HG02943 (cell line): ENCODE data around the gene SYDE2.
"Not testable (repeated sequence)": the region's sequence is repeated elsewhere in the genome, so short reads cannot be mapped to it uniquely, and the experiment has no call there.

Experiments used
- ATAC-seq: cut with Tn5 transposase; IDR thresholded peaks from one replicate; pipeline ENCODE4 v1.9.1; 2021; ENCODE audit warnings: mild to moderate bottlenecking, low read depth, moderate library complexity; ENCODE audit not compliant: unreplicated experiment

The SYDE2 gene

DNA sequence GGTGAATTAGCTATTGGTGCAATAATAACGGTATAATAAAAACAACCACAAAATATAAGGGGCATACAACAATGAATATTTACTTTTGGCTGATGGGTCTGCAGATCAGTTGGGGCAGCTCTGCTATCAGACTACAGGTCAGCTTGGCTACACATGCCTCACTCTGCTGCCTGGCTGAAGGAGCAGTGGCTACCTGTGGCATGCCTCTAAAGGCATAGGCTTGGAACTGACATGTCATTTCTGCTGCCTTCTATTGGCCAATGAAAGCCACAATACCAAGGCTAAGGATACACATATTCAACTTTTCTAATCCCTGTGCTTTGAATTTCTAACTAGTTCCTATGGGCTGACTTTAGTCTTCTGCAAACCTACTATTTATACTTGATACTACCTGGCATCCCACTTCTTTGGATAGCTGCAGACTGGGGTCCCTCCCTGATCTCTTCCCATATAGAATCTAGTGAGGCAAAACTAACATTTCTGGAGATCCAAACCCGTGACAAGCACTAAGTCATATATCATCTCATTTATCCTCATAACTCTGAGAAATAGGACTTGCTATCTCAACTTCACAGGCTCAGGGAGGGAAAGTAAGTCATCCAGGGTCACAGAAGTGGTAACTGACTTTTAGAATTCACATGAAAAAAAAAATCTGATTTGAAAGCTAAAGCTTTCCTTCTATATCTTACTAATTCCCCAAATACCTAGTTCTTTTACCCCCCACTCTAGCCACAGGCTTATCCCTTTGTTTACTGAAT lies 19.2 kb upstream of the SYDE2 start:
- ATAC-seq: no peak

DNA sequence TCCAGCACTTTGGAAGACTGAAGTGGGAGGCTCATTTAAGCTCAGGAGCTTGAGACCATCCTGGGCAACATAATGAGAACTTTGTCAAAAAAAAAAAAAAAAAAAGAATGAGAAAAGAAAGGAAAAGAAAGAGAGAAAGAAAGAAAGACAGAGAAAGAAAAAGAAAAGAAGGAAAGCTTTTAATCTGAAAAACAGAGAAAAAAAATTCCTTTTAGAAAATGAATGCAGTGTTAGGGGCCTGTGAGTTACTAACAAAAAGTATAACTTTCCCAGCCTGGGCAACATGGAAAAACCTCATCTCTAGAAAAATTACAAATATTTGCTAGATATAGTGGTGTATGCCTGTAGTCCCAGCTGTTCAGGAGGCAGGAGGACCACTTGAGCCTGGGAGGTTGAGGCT lies 15.9 kb upstream of the SYDE2 start:
- ATAC-seq: no peak

DNA sequence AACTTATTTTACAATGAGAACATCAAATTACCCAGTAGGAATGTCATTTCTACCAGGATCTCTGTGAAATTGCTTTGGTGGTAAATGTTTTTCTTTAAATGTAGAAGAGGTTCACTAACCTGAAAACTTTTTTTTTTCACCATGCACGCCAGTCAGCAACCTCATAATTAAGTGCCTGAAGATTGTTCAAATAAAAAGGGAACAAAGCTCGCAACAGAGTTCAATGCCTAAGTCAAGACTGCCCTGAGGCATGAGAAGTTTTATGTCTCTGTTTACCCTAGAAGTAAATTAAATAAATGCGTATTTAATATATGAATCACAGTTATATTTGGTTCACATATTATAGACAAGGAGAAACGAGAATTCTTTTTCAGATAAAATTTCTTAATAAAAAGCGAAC lies 13.8 kb upstream of the SYDE2 start:
- ATAC-seq: no peak

DNA sequence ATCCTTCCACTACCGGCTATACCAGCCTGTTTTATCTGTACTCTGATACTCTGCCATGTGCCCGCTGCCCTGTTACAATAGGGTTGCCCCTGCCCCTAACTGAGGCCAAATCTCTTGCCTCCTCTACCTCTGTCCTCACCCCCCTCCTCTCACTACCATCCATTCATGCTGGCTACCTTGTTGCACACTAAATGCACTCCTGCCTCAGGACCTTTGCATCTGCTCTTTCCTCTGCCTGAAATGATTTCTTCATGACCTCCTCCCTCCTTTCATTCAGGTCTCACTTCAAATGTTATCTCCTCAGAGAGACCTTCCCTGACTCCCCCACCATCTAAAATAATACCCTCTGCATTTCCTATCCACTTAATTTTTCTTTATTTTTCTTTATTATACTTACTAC lies 7.7 kb upstream of the SYDE2 start:
- no peak for ATAC-seq

DNA sequence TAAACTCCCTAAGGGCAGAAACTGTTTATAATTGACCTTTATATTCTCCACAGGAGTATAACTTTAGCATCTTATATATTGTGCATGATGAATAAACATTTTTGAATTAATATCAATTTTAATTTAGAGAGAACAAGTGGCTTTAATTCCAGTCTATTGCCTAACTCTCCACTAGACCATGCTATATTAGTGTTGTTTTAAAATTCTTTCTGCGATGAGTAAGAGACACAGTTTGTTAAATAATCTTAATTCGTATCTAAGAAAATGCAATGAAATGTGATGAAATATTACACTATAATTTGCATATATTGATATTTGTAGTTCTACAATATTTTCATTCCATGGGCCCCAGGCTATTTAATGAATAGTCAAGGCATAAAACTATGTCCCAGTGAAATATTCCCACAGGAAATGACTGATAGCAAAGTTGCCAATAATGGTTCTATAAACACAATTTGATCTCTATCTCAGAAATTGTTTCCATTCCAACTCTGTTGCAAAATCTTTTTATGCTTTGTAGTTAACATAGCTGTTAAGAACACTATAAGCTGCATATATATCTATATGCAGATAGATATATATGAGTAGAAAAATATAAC lies 2.9 kb upstream of the SYDE2 start:
- ATAC-seq: no peak

DNA sequence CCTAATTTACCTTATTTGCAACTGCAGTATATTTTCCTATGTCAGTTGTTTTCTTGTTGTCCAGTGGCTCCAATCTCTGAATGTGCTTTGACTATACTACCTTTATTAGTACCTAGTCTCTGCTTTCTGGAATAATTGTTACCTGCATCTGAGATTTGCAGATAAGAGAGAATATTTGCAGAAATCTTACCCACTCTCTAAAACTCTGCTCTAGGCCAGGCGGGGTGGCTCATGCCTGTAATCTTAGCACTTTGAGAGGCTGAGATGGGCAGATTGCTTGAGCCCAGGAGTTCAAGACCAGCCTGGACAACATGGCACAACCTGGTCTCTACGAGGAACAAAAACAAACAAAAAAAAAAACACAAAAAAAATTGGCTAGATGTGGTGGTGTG lies 2.0 kb upstream of the SYDE2 start:
- ATAC-seq: no peak

DNA sequence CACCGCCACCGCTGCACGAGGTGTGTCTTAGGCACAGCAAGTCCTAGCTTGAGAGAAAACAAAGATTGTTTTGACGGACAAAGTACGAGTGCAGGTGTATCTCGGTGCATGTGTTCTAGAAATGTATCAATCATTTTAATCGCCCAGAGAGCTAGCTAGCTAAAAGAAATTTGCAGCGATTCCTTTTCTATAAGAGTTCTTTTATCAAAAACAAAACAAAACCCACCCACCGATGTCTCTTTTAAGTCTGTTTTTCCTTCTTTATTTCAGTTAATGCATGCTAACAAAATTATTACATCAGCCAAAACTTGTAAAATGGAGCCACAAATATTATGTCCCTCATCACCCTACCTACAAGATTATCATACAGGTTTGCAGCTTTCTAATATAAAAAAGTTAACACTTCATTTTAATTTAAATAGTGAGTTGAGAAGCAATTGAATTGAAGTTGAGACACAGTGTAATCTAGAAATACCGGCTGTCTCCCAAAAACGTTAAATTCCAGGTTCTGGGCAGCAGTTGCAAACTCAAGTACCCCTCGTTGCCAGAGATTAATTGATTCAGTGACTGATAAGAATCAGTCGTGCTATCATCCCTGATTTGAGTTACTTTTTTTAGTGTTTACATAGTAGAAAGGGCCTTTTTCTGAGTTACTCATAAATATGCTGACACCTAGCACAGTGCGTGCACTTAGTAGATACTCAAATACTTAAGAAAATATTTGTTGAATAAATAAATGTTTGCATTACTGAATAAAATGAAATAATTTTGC lies 1.5 kb upstream of the SYDE2 start:
- peak; percentile 7 for ATAC-seq

DNA sequence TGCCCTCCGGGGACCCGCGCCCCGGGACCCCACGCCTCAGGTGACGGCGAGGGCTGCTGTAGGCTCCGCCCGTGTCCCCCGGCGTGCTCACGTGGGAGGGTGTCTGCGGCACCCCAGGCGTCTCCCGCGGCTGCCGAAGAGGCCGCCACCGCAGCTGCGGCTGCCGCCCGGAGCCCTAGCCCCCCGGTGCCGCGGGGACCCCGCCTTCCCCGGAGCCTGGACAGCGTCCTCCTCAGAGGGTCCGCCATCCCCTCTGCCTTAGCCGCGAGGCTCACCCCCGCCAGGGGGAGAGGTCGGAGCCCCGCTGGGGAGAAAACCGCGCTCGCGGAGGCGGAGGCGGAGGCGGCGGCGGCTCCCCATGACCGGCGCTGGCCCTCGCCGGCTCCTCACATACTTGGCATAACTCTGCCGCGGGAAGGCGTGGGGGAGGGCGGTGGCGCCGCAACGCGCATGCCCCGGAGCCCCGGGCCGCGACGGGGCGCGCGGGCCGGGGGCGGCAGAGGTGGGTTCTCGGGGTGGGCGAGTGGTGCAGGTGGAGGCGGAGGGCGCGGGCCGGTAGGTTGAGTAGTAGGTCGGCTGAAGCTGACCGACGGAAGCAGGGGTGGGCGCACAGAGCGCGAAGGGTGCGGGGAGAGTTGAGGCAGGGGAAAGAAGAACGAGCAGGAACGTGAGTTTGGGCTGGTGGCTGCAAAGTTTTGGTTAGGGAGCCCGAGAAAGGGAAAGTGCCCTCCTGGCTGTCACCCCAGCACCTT lies 700 bp upstream of the SYDE2 start:
- ATAC-seq: peak; percentile 56

DNA sequence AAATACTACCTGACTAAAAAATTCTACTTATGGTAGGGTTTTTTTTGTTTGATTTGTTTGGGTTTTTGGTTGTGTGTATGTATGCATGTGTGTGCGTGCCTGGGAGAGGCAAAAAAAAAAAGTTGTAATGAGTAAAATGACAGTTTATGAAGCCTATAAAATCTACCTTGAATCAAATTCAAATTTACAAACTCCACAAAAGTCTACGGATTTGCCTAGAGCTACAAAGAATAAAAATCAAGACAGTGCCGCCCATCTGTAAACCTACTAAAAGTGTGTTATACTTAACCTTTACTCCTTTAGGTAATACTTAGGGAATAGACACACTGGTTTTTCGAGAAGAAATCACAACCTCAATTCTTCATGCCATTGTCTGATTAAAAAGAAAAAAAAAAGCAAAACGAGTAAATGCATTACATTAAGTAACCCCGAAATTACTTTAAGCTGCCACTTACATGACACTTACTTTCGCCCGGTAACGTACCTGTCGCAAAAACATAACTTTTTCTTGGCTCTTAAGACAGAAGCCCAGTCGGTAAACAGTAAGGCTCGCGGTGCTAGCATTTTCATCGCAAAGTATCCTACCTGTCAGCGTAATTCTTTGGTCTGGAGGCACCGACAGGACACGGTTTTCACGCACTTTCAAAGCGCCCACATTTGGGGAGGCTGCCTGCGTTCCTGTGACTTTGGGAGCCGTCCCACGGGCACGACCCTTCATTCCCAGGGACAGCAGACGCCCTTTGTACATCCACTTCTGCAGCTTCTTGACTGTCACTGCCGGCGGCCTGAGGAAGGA lies 951 bp downstream of the SYDE2 start:
- ATAC-seq: no peak

DNA sequence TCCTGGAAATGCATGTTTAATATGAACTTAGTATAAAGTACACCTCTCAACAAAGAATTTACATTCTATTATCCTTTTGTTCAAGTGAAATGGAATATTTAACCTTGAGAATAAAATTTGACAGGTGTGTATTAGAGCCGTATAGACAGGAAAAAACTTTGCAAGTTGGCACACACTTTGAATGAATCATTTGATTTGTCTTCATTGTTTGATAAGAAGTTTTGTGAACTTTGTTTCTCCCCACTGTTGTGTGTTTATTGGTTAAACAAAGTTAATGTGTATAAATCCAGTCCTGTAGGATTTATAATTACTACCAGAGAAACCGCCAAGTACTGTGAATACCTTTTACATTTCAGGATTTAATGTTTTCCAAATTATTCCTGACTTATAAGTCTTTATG lies 2.0 kb downstream of the SYDE2 start:
- no peak for ATAC-seq

DNA sequence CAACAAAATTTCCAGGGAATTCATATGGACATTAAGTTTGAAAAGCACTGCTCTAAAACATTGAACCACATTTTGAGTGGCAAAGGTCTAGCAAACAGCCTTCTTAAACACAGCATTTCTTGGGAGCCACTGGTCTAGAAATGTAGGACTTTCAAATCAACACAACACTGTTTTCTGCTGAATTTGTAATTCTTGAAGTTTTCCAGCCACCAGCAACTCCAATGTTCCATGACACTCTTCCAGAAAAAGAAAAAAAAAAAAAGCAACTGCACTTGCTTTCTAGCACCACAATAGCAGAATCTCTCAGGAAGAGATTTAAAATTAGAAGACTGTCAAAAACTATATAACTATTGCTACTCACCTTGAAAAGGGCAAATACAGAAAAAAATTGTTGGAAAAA lies 4.5 kb downstream of the SYDE2 start:
- ATAC-seq: no peak

DNA sequence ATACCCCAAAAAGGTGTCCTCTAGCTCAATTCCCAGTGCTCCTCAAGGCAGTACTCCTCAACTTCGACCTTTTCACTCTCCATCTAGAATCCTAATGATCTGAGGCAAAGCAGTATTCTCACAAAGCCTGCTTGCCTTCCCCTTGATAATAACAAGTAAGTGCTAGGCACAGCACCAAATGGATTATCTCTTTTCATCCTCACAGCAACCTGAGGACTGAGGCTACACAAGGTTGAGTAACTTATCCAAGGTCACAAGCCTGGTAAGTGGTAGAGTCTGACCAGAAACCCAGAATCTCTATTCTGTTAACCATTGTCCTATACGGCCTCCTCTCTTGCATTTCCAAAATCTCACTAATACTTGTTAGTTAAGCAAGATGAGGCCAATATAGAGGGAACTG lies 5.1 kb downstream of the SYDE2 start:
- no peak for ATAC-seq

DNA sequence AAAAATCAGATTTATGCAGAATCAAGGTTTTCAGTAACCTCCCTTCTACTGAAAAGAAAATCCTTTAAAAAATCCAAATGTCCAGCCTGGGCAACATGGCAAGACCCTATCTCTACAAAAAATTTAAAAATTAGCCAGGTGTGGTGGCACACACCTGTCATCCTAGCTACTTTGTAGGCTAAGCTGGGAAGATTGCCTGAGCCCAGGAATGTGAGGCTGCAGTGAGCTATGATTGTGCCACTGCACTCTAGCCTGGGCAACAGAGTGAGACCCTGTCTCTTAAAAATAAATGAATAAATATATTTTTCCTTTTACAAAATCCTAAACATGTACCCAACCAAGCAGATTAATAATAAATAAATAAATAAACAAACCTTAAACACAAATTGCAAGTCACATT lies 8.7 kb downstream of the SYDE2 start:
- ATAC-seq: not testable (repeated sequence)

DNA sequence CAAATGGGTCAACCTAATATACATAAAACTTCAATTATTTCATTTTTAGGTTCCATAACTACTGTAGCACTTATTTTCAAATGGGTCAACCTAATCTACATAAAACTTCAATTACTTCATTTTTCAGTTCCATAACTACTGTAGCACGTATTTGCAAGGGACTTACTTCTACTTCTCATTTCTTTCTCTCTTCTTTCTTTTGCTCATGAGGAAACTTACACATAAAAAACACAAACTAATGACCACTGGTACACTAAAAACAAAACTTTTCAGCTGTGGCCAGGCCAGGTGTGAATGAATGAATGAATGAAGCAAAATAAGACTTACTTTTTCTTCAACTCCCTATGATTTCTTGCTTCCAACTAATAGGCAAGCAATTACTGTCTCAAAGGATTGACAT lies 11.7 kb downstream of the SYDE2 start:
- no peak for ATAC-seq

DNA sequence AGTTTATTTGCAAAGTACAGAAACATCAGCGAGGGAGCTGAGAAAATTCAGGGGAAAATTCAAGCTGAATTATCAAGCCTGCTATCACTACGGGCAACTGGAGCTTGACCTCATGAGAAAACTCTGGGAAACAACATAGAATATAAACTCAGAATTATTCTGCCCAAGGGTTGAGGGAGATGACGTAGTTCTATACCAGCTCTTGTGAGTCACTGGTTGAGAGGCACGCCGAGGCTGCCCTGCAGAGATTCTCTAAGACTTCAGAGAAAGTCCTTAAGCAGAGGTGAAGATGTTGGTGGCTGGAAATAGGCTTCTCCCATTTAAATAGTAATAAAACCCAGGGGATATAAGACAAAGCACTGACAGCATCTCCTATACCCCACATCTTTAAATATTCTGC lies 12.3 kb downstream of the SYDE2 start:
- no peak for ATAC-seq

DNA sequence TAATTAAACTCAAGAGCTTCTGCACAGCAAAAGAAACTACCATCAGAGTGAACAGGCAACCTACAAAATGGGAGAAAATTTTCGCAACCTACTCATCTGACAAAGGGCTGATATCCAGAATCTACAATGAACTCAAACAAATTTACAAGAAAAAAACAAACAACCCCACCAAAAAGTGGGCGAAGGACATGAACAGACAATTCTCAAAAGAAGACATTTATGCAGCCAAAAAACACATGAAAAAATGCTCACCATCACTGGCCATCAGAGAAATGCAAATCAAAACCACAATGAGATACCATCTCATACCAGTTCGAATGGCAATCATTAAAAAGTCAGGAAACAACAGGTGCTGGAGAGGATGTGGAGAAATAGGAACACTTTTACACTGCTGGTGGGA lies 13.8 kb downstream of the SYDE2 start:
- not testable (repeated sequence) for ATAC-seq

DNA sequence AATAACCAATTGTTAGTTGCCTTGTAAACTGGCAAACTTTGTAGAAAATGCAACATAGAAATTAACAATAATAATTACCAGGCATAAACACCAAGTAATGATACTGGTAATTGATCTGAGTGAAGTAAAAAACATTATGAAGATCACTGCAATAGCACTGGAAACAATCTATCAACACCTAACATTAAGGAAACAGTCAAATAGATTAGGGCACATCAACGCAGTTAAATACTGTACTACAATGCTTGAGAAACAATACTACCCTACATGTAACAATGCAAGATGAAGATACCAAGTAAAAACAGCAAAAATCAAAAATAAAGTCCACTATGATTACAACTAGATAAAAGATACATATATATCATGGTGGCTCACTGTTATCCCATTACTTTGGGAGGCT lies 16.6 kb downstream of the SYDE2 start:
- ATAC-seq: no peak

DNA sequence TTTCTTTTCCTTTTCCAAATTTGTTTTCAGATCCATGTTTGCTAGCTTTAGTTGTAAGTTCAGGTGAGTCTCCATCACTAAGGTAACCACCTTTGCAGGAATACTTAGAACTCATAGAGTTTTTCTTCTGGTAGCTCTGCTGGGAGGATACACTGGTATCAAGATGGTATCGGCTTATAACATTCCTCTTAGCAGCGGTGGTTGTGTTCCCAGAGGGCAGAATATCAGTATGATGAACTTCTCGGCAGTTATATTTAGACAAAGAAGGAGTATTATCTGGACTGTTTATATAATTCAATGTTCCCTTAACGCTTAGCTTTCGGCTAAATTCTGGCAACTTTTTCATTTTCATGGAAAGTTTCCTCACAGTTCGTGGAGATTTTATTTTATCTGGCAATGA lies 18.1 kb downstream of the SYDE2 start:
- ATAC-seq: no peak

DNA sequence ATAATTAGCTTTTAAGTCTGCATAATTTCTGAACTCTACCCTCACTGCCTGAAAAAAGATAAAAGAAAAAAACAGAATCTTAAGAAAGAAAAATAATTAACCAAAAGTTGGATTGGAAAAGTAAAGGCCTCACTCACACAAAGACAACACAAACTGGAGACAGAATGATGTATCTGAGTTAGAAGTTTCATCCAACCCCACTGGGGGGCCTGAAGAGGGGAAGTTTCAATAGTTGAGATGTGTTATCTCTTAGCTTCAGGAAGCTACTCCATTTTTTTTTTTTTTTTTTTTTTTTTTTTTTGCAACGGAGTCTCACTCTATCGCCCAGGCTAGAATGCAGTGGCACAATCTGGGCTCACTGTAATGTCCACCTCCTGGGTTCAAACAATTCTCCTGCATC lies 19.9 kb downstream of the SYDE2 start:
- no peak for ATAC-seq

DNA sequence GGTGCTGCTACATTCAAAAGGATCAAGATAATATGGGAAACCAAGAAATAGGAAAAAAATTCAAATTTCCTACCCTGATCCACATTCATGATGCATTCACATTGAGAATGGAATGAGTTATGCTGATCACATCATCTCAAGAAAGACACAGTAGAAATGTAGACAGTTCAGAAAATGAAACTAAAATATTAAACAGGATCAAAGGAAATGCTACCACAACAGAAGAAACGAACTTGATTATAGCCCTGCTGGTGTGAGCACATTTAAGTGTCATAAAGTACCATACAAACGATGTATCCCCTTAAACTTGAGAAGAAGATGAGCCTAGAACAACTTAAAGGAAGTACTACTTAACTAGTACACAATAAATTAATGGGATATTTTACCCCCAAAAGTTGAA lies 21.3 kb downstream of the SYDE2 start:
- ATAC-seq: no peak
